ENCODE results near the gene ZNF415.
A peak's percentile ranks its signal among the peaks of the same experiment; 100 is the strongest.
"Not testable (repeated sequence)": the region's sequence is repeated elsewhere in the genome, so short reads cannot be mapped to it uniquely, and the experiment has no call there.

Gene ZNF415

GRCh38 chr19:53102756-53103233, 29.9 kb downstream of the ZNF415 start:
- peak; percentile 23 to 30 for DNase-seq (ENCODE audit: low read depth in 2 of 2)

- no peak for DNase-seq (ENCODE audit: low read depth in 2 of 2)
Observed at GRCh38 chr19:53102206-53102755, 30.4 kb downstream of the ZNF415 start.

DNA sequence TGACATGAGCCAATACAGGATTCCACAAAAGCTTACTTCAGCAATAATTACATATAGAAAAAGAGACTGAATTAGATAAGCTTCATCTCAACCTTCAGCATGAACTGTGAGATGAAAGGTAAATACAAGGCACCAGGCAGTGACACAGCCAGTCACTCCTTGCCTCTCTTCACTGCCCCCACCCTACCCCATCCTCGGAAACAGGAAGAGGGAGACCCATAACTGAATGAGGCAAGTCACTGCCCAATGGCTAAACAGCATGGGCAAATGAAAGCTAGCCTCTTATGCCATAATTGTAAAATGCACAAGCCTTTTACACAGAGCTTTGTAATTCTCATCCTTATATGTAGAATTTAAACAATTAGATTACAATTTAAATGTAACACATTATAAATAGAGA, 31.2 kb downstream of the ZNF415 start:
- no peak for DNase-seq (ENCODE audit: low read depth in 2 of 2)

GRCh38 chr19:53098570-53098969, 34.1 kb downstream of the ZNF415 start:
- not testable (repeated sequence) for DNase-seq (ENCODE audit: low read depth in 2 of 2)

GRCh38 chr19:53096982-53097690, 35.6 kb downstream of the ZNF415 start:
- DNase-seq (ENCODE audit: low read depth in 2 of 2): not testable (repeated sequence)

GRCh38 chr19:53096579-53096978, 36.1 kb downstream of the ZNF415 start:
- not testable (repeated sequence) for DNase-seq (ENCODE audit: low read depth in 2 of 2)

- DNase-seq (ENCODE audit: low read depth in 2 of 2): no peak
Observed at GRCh38 chr19:53094754-53095575, 37.7 kb downstream of the ZNF415 start.

DNA sequence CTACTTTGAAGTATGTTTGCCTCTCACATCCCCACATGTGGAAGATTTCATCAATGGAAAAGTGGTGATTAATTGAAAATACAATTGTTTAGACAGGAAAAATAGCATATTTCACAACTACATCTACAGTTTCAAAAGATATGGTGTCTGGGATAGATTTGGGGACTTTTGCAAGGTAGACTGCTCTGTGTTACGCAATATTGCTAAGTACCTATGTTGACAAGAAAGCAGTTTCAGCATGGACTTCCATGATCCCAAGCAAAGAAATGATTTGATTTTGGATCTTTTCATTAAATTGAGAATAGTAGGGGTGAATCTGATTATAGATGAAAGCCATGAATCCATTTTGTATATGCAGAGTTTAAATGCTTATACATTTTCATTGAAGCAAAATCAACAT, 40.0 kb downstream of the ZNF415 start:
- DNase-seq (ENCODE audit: low read depth in 2 of 2): no peak

DNA sequence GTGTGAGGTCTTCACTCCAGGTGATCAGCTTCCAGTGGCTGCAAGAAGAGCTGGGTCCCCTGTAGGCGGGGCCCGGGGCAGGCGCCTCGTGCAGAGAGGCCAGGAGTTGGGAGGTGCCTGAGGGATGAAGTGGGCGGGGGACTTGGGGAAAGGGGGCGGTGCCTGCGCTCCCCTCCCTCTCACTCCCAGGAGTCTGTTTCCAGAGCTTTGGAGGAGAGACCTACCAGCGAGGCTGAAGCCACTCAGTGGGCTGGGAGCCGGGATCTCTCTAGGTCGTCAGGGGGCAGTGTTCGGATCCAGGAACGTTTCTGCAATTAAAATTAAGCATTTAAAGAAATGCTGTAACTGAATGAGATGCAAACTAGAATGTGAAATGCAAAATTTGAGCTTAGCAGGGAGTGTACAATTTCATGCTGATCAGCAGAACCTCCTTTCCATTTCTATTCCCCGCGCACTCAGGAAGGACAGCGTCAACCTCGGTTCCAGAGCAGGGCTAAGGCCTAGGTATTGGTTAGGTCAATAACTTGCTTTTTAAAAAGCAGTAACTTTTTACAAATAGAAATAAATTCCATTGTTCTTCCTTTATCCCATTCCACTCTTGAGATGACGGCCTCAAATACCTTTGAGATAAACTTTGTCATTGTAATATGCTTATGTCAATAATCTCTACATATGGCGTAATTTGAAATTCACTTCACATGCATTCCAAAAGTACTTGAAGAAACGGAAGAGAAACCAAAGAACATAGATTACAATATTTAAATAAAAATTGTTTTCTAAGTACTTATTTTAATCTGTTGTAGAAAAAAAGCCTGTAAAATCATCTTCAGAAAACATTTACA, 41.1 kb downstream of the ZNF415 start:
- no peak for DNase-seq (ENCODE audit: low read depth in 2 of 2)

DNA sequence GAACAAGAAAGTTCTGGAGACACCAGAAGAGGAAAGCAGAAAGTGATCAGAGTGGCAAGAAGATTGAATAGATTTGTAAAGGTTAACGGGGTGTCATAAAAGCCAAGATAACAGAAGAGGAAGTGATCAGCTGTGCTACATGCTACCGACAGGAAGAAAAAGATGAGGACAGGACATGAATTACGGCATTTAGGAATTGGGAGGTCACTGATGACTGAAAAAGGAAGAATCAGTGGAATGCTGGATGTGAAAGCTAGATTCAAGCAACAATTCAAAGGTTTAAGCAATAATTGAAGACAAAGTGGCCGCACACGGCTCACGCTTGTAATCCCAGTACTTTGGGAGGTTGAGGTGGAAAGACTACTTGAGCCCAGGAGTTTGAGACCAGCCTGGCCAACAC, 44.6 kb downstream of the ZNF415 start:
- no peak for DNase-seq (ENCODE audit: low read depth in 2 of 2)

DNA sequence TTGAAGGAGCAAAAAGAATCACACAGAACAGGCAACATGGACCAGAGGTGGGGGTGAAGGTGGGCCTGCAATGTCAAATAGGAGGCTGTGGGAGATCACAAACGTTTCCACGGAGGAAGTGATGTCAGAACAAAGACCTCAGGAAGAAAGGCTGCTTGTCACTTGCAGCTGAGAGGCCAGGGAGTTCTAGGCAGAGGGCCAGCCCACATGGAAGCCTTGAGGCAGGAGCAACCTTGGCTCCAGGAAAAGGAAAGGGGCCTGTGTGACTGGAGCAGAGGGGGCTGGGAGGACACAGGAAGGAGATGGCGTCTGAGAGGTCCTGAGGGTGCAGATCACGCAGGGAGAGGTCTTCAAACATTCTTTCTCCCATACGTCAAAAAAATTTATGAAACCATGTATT, 45.8 kb downstream of the ZNF415 start:
- no peak for DNase-seq (ENCODE audit: low read depth in 2 of 2)

DNA sequence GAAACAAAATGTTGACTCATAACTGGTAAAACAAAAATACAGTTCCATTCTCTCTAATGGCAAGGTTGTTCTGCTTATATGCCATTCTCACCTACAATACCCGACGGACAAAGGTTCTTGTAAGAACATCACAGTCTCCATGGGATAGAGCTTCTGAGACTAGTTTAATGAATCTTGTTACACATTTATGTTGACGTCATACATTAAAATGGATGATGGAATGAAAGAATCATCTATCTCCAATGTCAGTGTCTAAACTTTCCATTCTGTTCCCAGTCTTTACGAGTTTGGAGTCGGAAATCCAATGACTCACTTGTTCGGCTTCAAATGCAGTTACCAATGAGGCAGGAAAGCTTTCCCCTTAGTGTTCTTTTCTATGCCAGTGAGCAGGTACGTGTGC, 47.2 kb downstream of the ZNF415 start:
- DNase-seq (ENCODE audit: low read depth in 2 of 2): no peak

DNA sequence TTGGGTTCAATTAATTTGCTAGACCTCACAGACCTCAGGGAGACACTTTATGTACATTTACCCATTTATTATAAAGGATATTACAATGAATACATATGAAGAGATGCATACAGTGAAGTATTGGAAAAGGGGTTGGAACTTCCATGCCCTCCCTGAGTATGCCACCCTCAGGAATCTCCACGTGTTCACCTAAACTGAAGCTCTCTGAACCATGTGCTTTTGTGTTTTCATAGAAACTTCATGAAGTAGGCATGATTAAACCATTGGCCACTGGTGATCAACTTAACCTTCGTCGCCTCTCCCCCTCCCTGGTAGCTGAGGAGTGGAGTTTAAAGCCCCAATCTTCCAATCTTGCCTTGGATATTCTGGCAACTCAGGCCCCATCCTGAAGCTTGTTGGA, 49.8 kb downstream of the ZNF415 start:
- DNase-seq (ENCODE audit: low read depth in 2 of 2): no peak

GRCh38 chr19:53079313-53079924, 53.3 kb downstream of the ZNF415 start:
- DNase-seq (ENCODE audit: low read depth in 2 of 2): no peak

- DNase-seq (ENCODE audit: low read depth in 2 of 2): no peak
Observed at GRCh38 chr19:53078668-53079067, 54.0 kb downstream of the ZNF415 start.

- DNase-seq (ENCODE audit: low read depth in 2 of 2): no peak
Observed at GRCh38 chr19:53076984-53077383, 55.7 kb downstream of the ZNF415 start.

GRCh38 chr19:53068834-53069233, 63.9 kb downstream of the ZNF415 start:
- no peak for DNase-seq (ENCODE audit: low read depth in 2 of 2)

DNA sequence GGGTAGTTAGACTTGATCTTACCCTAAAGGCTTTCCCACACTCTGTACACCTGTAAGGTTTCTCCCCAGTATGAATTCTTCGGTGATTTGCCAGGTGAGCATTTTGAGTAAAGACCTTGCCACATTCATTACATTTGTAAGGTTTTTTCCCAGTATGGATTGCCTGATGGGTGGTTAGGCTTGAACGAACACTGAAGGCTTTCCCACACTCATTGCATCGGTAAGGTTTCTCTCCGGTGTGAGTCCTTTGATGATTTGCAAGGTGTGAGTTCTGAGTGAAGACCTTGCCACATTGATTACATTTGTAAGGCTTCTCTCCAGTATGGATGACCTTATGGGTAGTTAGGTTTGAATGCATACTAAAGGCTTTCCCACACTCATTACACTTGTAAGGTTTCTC, 64.5 kb downstream of the ZNF415 start:
- DNase-seq (ENCODE audit: low read depth in 2 of 2): no peak

- DNase-seq (ENCODE audit: low read depth in 2 of 2): no peak
Observed at GRCh38 chr19:53057904-53058580, 74.7 kb downstream of the ZNF415 start.
